Stimulated activated naive B cell treated with anti-CD40 and anti-IgM and Interleukin-4, amounts not matched to agents 10 μg/mL and 1 μg/mL and 100 μg/mL, for 72 hours (primary cell): ENCODE data around the gene NAPB.
"Not testable (repeated sequence)": the region's sequence is repeated elsewhere in the genome, so short reads cannot be mapped to it uniquely, and the experiment has no call there.

ENCODE experiments used
- ATAC-seq, 2 donors: fragments of 150-1000 bp; cut with Tn5 transposase; replicated peaks; 2 replicates each; pipeline ENCODE4 v1.10.0; 2021; ENCODE audit warnings: moderate library complexity in 1 of 2
- DNase-seq: peaks from one replicate; pipeline ENCODE4 v3.0.0; 2021
- H3K27ac Mint-ChIP-seq: one replicate; pipeline ENCODE4 v1.8.0; 2022; ENCODE audit warnings: mild to moderate bottlenecking, mixed read lengths
- H3K27me3 Mint-ChIP-seq, 2 donors: one replicate each; pipeline ENCODE4 v1.8.0; 2022; ENCODE audit warnings: mixed read lengths in 2 of 2
- H3K36me3 Mint-ChIP-seq, 2 donors: one replicate each; pipeline ENCODE4 v1.8.0; 2022; ENCODE audit warnings: mixed read lengths in 2 of 2, mild to moderate bottlenecking in 1 of 2
- H3K4me1 Mint-ChIP-seq, 2 donors: one replicate each; pipeline ENCODE4 v1.8.0; 2022; ENCODE audit warnings: mixed read lengths in 2 of 2, mild to moderate bottlenecking in 1 of 2
- H3K4me3 Mint-ChIP-seq, 2 donors: one replicate each; pipeline ENCODE4 v1.8.0; 2022; ENCODE audit warnings: mild to moderate bottlenecking in 2 of 2, mixed read lengths in 2 of 2, moderate library complexity in 1 of 2
- H3K9me3 Mint-ChIP-seq, 2 donors: one replicate each; pipeline ENCODE4 v1.8.0; 2022; ENCODE audit warnings: mixed read lengths in 2 of 2, mild to moderate bottlenecking in 1 of 2

NAPB gene

DNA sequence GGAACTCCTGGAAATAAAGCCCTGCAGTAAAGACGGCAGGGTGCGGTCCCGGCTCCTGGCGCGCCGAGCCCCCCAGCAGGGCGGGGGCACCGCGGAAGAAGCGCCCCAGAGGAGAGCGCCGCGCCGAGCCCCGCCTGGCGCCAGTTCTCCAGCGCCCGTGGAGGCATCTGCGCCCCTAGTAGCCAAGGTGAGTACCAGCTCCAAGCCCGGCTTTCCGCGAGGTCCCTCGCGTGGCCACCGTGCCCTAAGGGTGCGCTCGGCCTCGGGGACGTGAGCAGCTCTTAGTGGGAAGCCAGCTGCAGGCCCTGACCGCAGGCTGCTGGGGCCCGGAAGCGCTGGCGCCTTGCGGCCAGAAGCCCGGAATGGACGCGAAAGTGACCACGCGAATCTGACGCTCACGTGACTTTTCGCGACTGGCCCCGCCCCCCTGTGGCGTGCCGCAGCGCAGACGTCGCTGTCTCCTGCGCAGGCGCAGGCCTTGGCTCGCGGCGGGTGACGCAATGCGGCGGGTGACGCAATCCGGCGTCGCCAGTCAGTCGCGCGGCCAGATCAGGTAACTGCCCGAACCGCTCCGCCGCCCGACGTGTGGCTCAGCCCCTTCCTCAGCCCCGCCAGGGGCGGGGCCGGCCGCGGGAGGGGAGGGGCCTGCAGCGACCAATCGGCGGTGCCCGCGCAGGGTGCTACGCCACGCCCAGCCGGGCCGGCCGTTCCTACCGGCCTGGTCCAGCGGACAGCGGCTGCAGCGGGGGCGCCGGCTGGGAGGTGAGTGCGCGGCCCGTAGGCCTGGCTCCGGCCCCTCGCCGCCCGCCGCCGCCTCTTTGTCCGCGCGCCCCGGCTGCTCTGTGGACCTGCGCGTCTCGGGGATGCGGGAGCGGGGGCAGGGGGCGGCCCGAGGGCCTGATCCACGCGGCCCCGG lies 59.6 kb downstream of the NAPB start, which contains the start of gene GZF1:
TSS of gene GZF1 (plus strand) at position 707 of the 916 bp plus-strand sequence. CDS start 2,202 bp downstream, outside the sequence.
- Mint-ChIP-seq H3K4me1 (peaks cover 29 to 54% of the 10 kb centered on the region in 2 donors), H3K36me3 (peaks cover 17 to 26% of the 10 kb centered on the region in 2 donors), H3K27ac (peak within 1 kb of the TSS; percentile 98), H3K27me3 (no peaks in the 10 kb centered on the region), H3K9me3 (peaks cover 0 to 2% of the 10 kb centered on the region in 2 donors), H3K4me3 (peak within 1 kb of the TSS; percentile 95)
- DNase-seq (peak; percentile 99), ATAC-seq (peak; percentile 77 to 79)

DNA sequence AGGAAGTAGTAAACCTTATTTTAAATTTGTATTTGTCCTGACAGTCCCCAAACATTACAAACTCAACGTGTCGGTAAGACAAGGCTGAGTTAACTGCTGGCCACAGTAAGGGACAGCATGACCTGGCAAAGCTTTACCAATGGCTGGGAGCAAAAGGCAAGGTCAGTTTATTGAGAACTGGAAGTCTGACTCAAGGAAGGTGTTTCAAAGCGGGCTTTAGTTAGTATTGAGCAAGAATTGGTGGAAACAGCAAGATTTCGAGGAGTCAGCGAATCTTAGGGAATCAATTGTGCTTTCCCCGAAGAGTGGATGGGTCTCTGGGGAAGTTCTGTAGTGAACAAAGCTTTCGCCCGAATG lies 60.2 kb downstream of the NAPB start:
- peaks cover 27 to 50% of the 10 kb centered on the region in 2 donors for H3K4me1 Mint-ChIP-seq
- H3K27ac Mint-ChIP-seq = peak overlapping the region; percentile 93
- H3K9me3 Mint-ChIP-seq = peaks cover 0 to 2% of the 10 kb centered on the region in 2 donors
- ATAC-seq (no peak), DNase-seq (no peak)
- H3K4me3 Mint-ChIP-seq = peak overlapping the region; percentile 82 to 95
- H3K27me3 Mint-ChIP-seq = no peaks in the 10 kb centered on the region
- peaks cover 17 to 22% of the 10 kb centered on the region in 2 donors for H3K36me3 Mint-ChIP-seq

DNA sequence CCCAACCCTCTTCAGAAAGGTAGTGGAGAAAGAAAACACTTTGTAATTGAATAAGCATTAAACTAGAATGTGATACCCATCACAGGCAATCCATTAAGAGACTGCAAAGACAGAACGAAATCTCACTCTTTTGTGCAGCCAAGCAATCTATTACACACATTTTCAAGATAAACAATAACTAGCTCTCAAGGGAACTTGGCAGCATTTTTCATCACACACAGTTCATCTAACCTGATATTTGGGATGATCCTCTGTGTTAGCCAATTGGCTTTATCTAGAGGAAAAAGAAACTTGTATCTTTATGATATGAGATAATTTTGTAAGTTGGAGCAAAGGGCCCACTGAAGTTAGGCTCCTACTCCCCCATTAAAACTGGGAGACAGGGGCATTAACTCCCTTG lies 60.8 kb downstream of the NAPB start:
- H3K27ac Mint-ChIP-seq = peak overlapping the region; percentile 93

DNA sequence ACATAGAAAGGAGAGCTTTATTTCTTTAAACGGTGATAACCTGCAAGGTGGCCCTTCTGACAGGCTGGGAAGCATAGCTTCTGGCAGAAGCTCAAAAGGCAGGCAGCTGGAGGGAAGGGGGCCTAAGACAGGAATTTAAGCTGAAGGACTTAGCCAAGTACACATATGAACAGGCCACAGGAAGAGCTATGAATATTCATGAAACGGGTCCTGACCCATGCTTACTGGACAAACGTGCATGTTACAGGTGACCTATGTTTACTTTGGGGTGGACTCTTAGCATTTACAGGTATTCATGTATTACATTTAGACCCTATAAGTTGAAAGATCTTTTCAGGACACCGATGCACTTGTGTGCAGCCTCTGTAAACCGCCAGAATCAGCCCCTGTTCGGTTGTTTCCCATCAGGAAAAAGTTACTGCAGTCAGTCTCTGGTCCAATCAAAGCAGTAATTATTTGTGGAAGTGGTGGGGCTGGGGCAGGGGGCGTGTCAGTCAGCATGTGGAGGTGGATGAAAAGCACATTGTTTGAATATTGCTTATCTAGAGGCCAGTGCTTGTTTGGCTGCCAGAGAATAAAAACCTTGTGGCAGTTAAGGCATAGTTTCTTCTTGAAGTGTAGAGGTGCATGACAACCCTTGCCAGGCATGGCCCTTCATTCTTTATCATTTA lies 62.2 kb downstream of the NAPB start:
- no peak for DNase-seq
- H3K9me3 Mint-ChIP-seq = no peaks in the 10 kb centered on the region
- H3K27me3 Mint-ChIP-seq = no peaks in the 10 kb centered on the region
- no peak overlapping the region for H3K4me3 Mint-ChIP-seq
- no peak for ATAC-seq
- peaks cover 22 to 45% of the 10 kb centered on the region in 2 donors for H3K4me1 Mint-ChIP-seq
- H3K27ac Mint-ChIP-seq = peak overlapping the region; percentile 92
- H3K36me3 Mint-ChIP-seq = peaks cover 13 to 14% of the 10 kb centered on the region in 2 donors

More for the DNA sequence above, 60.8 kb downstream of the NAPB start:
- peak overlapping the region in 1 of 2 donors; percentile 95 for H3K4me3 Mint-ChIP-seq
- no peaks in the 10 kb centered on the region for H3K27me3 Mint-ChIP-seq
- no peak for ATAC-seq
- DNase-seq = no peak
- peaks cover 27 to 51% of the 10 kb centered on the region in 2 donors for H3K4me1 Mint-ChIP-seq
- peaks cover 16 to 18% of the 10 kb centered on the region in 2 donors for H3K36me3 Mint-ChIP-seq
- peaks cover 0 to 2% of the 10 kb centered on the region in 2 donors for H3K9me3 Mint-ChIP-seq

DNA sequence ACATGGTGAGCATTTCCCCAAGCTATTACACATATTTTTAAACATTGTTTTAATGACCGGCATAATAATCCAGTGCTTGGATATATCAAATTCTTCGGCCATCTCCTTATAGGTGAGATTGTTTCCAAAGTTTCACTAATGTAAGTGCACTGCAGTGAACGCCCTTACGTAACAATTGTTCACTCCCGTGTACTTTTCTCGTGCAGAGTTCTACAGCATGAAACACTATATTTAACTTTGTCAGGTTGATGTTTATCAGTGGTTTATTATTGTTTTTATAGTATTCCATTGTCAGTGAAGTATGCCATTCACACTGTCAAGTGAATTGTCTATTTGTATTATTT lies 62.8 kb downstream of the NAPB start:
- H3K36me3 Mint-ChIP-seq = peaks cover 13 to 15% of the 10 kb centered on the region in 2 donors
- no peaks in the 10 kb centered on the region for H3K9me3 Mint-ChIP-seq
- peak overlapping the region; percentile 92 to 97 for H3K4me3 Mint-ChIP-seq
- DNase-seq (no peak), ATAC-seq (no peak)
- H3K27ac Mint-ChIP-seq = peak overlapping the region; percentile 92
- peaks cover 21 to 43% of the 10 kb centered on the region in 2 donors for H3K4me1 Mint-ChIP-seq
- no peaks in the 10 kb centered on the region for H3K27me3 Mint-ChIP-seq

DNA sequence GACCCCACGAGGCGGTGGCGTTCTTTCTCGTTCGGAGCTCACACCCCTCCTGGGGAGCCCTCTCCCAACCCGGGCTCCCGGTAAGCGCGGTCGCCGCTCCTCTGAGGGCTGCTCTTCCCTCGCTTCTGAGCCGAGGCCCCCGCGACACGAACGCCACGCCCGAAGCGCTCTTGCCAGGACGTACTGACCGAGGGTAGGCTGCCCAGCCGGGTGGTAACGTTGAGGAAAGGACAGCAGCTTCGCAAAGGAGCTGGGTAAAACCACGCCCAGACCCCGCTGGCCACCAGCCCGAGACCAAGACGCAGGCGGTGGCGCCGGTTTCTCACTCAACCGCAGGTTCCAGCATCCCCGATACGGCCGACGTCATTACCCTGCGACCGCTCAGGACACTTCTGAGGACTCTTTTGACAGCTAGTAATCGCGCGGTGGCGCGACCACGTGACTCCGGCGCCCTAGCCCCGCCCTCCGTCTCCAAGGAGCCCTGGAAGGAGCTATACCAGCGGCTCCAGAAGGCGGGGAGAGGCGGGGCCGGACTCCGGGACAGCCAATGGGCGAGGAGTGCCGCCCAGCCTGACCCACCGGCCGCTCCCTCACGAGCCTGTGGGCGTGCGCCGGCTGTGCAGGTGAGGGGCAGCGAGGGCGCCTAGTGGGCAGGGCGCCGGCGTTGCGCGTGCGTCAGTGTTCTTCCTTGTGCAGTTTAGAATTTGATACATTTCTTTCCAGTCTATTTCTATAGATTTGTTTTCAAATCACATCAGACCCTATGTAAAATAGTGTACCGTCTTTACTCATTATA lies 63.3 kb downstream of the NAPB start:
- Mint-ChIP-seq H3K27ac (peak overlapping the region; percentile 98), H3K9me3 (no peaks in the 10 kb centered on the region), H3K27me3 (no peaks in the 10 kb centered on the region), H3K4me3 (peak overlapping the region; percentile 92 to 97), H3K36me3 (peaks cover 9 to 11% of the 10 kb centered on the region in 2 donors), H3K4me1 (peaks cover 16 to 39% of the 10 kb centered on the region in 2 donors)
- DNase-seq (peak; percentile 100), ATAC-seq (peak; percentile 79 to 81)

DNA sequence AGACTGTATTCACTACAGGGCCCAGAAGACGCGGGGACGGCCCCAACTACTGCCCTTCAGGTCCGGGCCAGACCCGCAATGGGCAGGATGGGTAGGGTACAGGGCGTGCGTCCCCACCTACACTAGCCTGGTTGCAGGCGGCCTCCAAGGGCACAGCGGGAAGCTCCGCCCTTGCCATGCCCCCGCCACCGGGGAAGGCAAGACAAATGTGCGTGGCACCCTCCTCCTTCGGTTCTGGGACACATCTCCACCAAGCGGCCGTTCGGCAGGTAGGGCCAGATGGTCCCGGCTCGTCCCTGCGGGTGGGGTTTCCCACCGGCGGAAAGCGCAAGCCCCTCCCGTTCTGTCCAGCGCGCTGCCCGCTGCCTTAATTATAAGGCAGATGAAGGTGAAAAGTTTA lies 65.1 kb downstream of the NAPB start:
- DNase-seq = no peak
- Mint-ChIP-seq H3K27me3 (no peaks in the 10 kb centered on the region), H3K4me1 (peaks cover 19 to 43% of the 10 kb centered on the region in 2 donors), H3K36me3 (peaks cover 12 to 16% of the 10 kb centered on the region in 2 donors), H3K27ac (no peak overlapping the region), H3K9me3 (no peaks in the 10 kb centered on the region), H3K4me3 (no peak overlapping the region)
- ATAC-seq = no peak

DNA sequence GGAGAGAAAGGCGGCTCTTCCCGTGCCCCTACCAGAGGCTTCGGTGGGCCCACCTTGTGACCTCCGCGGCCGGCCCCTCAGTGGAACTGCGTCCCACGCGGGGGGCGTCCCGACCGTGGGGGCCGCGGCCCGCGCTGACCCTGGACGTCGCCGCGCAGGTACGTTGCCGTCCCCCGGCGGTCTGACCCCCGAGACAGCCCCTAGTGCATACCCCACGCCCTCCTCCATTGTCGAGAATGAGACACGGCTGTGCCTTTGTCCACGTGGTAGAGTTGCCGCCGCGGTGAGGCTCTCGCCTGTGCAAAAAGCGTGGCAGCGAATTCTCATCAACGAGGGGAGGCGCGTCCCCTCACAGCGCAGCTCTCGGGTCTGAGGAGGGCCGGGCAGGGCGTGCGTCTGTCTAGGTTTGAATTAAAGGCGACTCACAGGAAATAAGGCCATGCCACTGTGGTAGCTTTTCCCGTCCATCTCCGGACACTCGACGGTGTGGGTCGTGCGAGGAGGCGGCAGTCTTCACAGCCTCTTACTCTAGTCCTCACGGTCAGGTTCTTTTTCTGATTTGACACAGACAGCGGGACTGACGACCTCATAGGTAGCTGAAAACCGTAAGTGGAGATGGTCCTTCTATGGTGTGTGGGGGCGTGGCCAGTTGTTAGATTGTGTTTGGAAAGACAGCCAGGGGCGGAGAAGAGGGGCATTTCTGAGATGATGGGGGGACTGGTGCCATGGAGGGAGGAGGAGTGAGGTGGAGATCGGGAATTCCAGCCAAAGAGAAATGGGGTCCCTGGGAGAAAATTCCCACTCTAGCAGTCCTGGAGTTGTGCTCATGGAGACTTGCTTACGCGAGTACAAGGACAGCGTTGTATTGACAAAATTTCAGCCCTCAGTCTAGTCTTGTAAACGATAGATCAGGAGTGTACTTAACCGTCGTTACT lies 70.1 kb downstream of the NAPB start:
- no peaks in the 10 kb centered on the region for H3K27me3 Mint-ChIP-seq
- peaks cover 17 to 30% of the 10 kb centered on the region in 2 donors for H3K4me1 Mint-ChIP-seq
- peaks cover 12 to 19% of the 10 kb centered on the region in 2 donors for H3K36me3 Mint-ChIP-seq
- peak overlapping the region; percentile 100 for H3K27ac Mint-ChIP-seq
- H3K4me3 Mint-ChIP-seq = peak overlapping the region; percentile 89 to 94
- H3K9me3 Mint-ChIP-seq = no peaks in the 10 kb centered on the region
- DNase-seq = peak; percentile 51
- ATAC-seq = peak; percentile 40 to 44

DNA sequence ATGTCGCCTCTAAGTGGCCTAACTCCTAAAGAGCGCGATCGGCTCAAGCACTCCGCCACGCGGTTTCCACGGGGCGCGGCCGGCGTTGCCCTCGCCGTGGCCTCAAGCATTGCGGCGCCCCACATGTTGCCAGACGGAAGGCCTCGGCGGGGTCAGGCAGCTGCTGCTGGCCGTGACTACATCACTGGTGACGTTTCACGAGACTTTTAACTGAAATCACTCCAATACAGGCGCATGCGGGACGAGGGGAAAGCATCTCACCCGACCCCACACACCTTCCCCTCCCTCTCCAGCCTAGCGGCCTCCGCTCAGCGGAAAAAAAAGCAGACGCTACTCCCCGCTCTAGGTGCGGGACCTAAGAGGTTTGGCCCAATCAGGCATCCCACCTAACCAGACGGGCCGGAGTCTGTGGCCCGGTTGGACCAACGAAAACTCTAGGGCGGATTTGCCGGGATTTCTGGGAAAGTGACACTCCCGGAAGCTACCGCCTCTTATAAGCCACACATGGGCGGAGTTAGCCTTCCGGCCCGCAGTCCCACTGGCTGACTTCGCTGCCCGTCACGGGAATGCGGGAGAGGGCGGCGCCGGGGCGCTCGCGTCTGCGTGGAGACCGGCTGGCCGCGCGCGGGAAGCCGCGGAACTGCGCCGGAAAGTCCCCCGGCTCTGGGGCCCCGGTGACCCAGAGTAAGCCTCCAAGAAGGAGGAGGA lies 70.9 kb downstream of the NAPB start, which contains the start of gene NXT1:
TSS of gene NXT1 (plus strand) at position 596 of the 708 bp plus-strand sequence. CDS start 3,251 bp downstream, outside the sequence.
- Mint-ChIP-seq H3K27me3 (no peaks in the 10 kb centered on the region), H3K36me3 (peaks cover 10 to 19% of the 10 kb centered on the region in 2 donors), H3K9me3 (no peaks in the 10 kb centered on the region), H3K4me1 (peaks cover 12 to 22% of the 10 kb centered on the region in 2 donors), H3K4me3 (peak within 1 kb of the TSS; percentile 89 to 94), H3K27ac (peak within 1 kb of the TSS; percentile 100)
- peak; percentile 99 for DNase-seq
- ATAC-seq = peak; percentile 81 to 84

DNA sequence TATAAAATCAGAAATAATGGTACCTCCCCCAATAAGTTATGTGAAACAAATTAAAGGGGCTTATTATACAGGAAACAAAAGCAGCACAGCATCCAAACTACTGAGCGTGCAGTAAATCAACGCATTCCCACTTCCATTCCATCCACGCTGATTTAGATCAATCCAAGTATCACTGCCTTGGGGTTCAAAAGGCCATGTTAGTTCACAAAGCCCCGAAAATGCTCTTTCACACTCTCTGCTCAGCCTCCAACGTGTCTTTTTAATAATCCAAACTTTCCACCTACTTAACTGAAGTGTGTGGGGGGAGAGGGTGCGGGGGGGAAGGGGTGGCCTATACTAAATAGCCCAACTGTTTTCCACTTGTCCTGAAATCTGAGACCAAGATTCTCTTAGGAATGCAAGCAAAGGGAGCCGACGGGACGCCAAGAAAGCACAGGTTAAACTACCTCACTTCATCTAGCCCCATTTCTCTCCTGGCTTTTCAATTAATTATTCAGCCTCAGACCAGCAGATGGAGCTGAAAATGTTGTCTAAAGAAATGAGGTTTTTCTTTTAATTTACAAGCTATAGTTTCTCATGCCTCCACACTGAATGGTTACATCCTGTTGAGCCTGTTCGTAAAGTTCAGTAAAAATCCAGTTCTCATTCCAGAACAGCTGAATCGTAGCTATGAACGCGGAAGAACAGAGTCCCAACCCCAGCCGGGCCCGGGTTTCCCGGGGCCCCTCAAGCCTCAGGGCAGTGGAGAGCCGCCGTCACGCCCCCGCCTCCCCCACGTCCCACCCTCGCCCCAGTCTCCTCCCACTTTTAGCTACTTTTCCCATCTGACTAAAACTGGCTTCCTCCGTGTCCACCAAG lies 71.7 kb downstream of the NAPB start:
- H3K27me3 Mint-ChIP-seq = no peaks in the 10 kb centered on the region
- H3K27ac Mint-ChIP-seq = peak overlapping the region; percentile 100
- DNase-seq = no peak
- peak overlapping the region; percentile 89 to 94 for H3K4me3 Mint-ChIP-seq
- H3K4me1 Mint-ChIP-seq = peaks cover 11 to 18% of the 10 kb centered on the region in 2 donors
- H3K36me3 Mint-ChIP-seq = peaks cover 4 to 17% of the 10 kb centered on the region in 2 donors
- peak; percentile 56 to 58 for ATAC-seq
- H3K9me3 Mint-ChIP-seq = no peaks in the 10 kb centered on the region

DNA sequence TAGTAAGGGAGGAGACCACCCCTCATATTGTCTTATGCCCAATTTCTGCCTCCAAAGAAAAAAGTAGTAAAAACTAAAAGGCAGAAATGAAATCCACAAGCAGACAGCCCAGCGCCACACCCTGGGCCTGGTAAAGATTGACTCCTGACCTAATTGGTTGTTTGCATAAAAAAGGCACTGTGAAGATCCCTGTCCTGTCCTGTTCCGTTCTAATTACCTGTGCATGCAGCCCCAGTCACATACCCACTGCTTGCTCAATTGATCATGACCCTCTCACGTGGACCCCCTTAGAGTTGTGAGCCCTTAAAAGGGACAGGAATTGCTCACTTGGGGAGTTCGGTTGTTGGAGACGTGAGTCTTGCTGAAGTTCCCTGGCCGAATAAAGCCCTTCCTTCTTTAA lies 72.8 kb downstream of the NAPB start:
- not testable (repeated sequence) for H3K4me3 Mint-ChIP-seq, DNase-seq, H3K9me3 Mint-ChIP-seq, ATAC-seq, H3K27me3 Mint-ChIP-seq
- Mint-ChIP-seq H3K27ac (peak overlapping the region; percentile 77), H3K4me1 (peaks cover 10 to 18% of the 10 kb centered on the region in 2 donors), H3K36me3 (peaks cover 3 to 11% of the 10 kb centered on the region in 2 donors)

DNA sequence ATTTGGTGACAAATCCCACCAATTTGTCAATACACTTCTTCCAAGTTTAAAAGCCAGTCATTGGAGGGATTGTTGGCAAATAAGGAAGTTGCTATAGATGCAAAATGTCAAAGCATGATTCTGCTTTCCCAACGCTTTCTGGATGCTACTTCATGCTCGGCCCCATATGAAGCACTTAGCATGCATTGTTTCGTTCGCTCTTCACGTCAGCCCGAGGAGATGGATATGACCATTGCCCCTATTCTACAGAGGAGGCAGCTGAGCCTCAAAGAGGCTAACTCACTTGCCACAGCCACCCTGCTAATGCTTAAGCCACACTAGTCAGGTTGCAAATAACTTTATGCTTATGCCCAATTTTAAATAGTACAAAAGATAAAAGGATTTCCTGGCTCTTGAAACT lies 73.5 kb downstream of the NAPB start:
- Mint-ChIP-seq H3K4me3 (no peak overlapping the region), H3K9me3 (no peaks in the 10 kb centered on the region), H3K4me1 (peaks cover 8 to 15% of the 10 kb centered on the region in 2 donors), H3K27me3 (no peaks in the 10 kb centered on the region), H3K27ac (no peak overlapping the region), H3K36me3 (peaks cover 1 to 9% of the 10 kb centered on the region in 2 donors)
- DNase-seq = no peak
- ATAC-seq = no peak
